NCI-H510A treated with DMSO at 0.1 percent for 48 hours (cell line): ENCODE results near the gene HCRT.
"Not testable (repeated sequence)": the region's sequence is repeated elsewhere in the genome, so short reads cannot be mapped to it uniquely, and the experiment has no call there.

Experiments
- DNase-seq: peaks from one replicate; lab custom pipeline; 2025; lab: John Stamatoyannopoulos, UW

Gene HCRT, protein sequence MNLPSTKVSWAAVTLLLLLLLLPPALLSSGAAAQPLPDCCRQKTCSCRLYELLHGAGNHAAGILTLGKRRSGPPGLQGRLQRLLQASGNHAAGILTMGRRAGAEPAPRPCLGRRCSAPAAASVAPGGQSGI

DNA sequence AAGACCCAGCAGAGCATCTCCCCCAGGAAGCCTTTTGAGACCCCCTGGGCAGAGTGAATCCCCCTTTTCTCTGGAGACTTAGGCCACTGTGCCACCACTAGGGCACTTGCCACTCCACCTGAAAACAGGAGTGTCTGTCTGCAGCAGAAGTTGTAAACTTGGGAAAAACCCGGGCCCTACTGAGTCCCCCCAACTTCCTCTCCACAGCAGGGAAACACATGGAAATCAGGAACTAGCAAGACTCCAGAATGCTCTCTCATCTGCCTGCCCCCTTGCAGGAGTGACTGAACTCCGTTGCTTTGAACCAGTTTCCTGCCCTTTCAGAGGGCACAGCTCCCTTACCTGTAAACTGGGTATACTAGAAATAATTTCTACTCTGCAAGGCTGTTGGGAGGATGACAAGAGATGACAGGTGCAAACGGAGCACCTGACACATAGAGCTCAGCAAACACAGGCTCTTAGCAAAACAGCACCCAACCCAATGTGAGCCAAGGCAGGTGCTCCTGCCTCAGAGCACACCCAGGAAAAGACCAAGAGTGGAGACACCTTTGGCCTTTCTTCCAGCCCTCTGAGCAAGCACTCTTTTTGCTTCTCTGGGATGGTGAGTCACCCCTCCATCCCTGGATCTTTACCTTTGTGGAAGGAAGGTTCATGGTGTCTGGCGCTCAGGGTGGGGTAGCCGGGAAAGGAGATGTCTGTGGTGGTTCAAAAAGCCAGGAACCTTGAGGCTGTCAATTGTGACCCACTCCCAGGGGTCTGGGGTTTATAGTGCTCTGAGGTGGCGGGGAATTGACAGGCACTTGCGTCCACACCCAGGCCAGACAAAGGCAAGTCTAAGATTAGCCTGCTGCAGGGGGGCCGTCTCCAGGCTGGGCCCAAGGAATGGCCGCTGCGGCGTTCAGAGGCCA is at the start of gene HCRT:
Gene HCRT, minus strand, starts transcription at position 740 of the 908 bp plus-strand sequence. Its CDS starts 87 bp downstream, at position 653.
- peak; percentile 73 for DNase-seq

DNA sequence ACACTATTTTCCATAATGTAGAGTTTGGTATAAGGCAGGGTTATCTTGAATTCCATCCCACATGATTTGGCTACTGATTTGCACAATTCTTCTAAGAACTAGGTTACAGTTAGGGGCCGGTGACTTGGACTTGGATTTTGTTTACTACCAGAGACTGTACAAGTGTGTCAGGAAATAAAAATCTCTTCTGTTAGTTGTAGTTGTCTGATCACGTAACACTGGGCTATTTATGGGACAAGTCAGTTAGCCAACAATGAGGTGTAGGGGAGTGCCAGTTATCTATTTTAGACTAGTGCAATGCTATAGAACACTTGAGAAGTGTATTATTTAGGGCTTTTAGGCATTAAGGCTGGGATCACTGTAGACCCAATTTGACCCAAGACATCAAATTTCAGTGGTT is 48.7 kb upstream of the HCRT start:
- no peak for DNase-seq

- DNase-seq: no peak
Observed at GRCh38 chr17:42233156-42233555, 47.9 kb upstream of the HCRT start.

DNA sequence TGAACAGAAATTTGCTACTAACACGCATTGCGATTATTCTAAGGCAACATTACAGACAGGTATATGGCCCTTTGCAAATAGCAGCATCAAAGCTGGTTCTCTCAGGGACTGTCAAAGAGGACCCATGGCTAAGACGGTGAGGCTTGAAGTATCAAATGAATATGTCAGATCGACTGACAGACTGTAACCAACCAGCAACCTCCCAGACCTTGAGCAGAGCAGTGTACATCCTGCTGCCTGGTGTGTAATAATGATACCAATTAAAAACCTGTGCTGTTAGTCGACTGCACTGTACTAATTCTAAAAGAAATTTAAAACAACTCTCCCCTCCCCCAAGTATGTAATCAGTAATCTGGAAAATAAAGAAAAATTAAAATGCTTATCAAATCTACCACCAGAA is 45.0 kb upstream of the HCRT start:
- DNase-seq: no peak

DNA sequence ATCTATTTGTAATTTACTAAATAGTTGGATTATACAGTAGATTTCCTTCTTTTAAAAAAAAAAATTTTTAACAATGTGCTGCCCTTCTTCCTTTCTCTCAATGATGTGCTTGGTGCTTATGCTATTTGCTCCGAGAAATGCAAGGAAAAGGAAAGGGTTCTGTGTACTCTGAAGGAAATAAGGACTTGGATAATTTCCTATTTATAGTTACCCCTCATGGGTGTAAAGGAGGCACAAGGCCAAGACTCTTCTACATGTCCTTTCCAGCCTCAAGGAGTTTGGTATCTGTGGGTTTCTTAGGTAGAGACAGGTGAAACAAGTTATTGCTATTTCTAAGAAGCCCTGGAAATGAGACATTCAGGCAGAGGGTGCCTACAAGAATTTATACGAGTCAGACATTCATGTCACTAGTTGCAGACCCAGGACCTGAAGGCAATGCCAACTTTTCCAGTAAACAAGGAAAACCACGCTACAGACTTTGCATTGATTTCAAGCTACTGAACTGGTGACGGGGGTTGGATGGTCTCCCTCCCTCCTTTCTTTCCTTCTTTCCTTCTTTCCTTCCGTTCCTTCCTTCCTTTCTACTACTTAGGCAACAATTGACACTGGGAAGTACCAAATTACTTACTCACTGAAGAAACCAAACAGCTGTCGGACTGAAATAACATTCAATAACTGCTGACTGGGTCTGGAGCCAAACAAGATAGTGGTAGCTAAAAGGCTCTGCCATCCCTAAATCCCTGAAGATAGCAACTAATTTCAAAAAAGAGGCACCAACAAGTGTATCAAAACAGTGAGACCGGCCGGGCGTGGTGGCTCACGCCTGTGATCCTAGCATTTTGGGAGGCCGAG is 42.8 kb upstream of the HCRT start:
- DNase-seq: no peak

- no peak for DNase-seq
Observed at GRCh38 chr17:42225646-42226045, 40.4 kb upstream of the HCRT start.

DNA sequence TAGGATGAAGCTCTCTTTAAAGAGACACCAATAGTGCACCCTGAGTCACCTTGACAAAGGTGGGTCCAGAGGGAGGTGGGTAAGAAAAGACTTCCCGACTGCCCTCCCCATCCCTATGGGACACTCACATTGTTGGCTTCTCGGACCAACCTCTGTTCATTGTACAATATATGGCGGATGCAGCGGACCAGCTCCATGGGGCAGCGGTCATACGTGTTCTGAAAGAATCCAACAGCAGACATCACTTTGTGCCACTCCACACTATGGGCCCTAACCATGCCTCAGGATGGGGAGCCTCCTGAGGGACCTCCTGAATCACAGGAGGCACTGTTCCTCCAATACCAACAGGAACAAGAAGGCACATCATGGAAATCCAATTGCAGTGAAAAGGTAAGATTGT is 39.4 kb upstream of the HCRT start:
- no peak for DNase-seq

DNA sequence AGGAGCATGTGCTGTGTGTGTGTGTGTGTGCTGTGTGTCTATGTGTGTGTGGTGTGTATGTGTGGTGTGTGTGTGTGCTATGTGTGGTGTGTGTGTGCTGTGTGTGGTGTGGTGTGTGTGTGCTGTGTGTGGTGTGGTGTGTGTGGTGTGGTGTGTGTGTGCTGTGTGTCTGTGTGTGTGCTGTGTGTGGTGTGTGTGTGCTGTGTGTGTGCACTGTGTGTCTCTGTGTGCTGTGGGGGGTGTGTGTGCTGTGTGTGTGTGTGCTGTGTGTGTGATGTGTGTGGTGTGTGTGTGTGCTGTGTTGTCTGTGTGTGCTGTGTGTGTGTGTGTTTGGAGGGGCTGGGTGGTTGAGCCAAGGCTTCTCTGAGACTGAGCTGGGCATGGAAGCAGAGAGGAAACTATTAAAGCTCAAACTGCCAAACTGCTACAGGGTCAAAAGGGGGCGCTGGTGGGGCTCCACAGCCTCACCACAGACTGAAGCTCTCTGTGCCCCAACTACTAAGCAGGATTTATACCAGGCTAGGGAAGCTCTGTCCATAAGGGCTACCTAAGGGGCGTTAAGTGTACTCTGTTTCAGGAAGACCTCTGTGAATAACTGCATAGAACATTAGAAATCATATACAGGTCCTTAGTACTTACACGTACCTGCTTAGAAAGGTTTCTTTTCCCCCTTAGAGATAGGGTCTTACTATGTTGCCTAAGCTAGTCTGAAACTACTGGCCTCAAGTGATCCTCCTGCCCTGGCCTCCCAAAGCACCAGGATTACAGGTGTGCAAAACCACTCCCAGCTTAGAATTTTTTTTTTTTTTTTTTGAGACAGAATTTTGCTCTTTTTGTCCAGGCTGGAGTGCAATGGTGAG is 36.9 kb upstream of the HCRT start:
- peak; percentile 22 for DNase-seq

DNA sequence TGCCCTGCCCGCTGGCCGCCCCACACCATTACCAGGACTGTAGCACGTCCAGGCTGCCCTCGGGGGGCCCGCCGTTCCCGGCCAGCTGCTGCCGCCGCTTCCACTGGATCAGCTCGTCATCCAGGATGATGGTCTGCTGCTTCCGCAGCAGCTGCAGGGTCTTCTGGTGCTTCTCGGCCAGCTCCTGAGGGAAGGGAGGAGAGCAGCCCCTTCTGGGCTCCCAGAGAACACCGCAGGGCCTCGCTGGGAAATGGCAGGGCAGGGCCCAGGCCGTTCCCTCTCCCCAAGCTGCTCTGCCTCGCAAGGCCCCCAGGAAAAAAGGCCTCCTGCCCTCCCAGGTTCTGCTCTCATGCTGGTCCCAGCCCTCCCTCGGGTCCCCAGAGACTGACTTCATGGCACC is 34.0 kb upstream of the HCRT start:
- not testable (repeated sequence) for DNase-seq

DNA sequence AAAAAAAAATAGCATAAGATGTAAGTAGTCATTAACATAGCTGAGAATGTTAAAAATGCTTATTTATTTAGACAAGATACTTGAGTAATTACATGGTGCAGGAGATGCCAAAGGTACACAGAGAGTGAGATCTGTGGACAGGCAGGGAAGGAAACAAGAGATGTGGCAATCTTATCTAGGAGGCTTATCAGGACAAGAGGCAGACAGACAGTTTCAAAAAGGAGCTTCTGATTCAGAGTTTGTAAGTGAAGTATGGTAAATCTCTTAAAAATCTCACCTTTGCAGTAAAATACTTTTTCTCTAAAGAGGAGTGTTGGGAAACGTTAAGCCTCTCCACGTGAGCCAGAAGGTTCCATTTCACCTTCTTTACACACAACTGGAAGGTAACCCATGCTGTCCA is 28.9 kb upstream of the HCRT start:
- DNase-seq: no peak

DNA sequence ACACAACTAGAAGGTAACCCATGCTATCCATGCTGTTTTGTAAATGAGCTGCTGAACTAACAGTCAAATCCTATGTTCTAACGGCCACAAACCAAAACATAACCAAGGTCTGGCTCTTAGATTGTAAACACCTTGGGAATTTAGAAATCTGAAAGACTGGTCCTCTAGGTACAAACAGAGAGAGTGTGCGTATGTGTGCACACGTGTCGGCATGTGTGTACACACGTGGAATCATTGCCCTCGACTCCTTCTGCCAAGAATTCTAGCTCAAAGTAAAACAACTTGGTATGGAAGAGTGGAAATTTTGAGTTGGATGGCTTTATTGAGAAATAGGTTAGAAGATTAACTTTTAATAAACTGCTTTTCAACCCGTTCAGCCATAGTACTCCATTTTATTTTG is 27.1 kb upstream of the HCRT start:
- DNase-seq: no peak

- not testable (repeated sequence) for DNase-seq
Observed at GRCh38 chr17:42211921-42212341, 26.7 kb upstream of the HCRT start.

DNA sequence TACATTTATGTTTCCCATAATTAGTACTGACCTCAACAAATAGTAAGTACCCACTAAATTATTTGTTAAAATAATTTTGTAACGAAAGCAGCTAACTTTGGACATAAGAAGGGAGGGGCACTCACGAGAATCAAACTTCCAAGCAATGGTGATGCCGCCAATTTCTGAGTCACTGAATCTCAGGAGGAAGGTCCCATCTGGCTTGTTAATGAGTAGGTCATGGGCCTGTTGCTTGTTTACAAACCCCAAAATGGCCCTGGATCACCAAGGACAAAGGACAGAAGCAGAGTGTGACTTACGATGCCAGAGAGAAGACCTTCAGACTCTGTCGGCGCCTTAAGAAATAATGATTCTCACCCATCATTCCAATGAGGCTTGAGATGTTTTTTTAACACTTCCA is 24.8 kb upstream of the HCRT start:
- no peak for DNase-seq

DNA sequence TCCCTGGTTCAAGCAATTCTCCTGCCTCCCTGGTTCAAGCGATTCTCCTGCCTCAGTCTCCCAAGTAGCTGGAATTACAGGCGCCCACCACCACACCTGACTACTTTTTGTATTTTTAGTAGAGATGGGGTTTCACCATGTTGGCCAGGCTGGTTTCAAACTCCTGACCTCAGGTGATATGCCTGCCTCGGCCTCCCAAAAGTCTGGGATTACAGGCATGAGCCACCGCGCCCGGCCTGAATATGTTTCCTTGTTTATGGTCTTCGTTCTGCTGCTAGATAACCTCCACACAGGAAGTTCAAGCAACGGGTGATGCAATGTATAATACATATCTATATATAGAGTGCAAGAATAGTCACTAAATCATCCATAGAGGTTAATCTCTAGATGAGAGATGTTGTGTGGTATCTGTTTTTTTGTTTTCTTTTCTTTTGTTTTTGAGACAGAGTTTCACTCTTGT is 20.9 kb upstream of the HCRT start:
- DNase-seq: not testable (repeated sequence)

DNA sequence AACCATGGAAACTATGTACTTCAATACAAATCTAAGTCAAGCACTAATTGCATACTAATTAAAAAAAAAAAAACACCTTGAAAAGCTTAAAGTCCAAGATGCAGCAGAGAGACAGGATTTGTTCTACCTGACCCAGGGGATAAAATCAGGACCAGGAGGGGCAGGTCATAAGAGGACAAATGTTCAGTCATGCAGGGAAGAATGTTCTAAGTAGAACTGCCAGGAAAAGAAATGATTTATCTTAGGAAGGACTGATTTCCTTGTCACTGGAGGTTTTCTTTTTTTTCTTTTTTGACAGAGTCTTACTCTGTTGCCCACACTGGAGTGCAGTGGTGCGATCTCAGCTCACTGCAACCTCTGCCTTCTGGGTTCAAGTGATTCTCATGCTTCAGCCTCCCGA is 18.1 kb upstream of the HCRT start:
- DNase-seq: no peak

- no peak for DNase-seq
Observed at GRCh38 chr17:42202696-42203095, 17.4 kb upstream of the HCRT start.

- no peak for DNase-seq
Observed at GRCh38 chr17:42202159-42202558, 16.9 kb upstream of the HCRT start.

DNA sequence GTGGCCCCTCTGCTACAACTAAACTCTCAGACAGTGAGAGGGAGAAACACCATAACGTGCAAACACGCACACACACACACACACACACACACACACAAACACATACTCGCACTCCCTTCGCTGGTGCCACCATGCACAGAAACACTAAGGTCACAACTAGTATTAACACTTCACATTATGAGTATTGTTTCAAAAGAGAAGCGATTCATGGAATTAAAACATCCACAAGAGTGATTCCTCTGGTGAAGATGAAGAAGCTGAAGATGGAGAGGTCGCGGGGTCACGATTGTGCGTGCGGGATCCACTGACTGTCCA is 16.2 kb upstream of the HCRT start:
- no peak for DNase-seq

DNA sequence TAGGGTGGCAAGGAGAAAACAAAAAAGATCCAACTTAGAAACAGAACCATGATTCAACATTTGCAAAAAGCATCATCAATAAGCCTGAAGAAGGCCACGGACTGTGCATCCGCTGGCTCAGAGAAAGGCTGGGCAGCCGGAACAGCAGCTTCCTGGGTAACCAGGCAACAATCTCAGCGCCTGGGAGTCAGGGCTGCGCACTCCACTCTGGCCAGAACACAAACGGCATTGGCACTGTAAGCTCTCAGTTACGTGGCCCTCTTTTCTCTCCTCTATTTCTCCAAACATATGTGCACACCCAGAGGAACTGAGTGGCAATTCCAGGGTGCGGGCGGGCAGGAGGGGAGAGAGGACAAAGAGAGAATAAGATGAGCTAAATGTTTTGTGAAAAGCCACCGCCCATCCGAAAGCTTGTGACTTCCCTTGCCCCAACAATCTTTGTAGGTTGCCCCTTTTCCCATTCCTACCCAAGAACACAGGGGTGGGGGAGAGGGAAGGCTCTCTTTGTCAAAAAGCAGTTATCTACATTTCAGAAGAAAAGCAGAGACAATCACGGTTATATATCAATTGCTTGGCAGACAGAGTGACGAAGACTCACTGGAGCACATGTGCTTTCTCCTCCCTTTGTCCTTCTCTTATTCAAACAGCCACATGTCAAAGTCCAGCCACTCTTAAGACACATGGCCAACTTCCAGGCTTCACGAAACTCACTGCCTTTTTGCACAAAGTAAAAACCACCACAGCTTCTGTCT is 15.6 kb upstream of the HCRT start:
- DNase-seq: no peak

DNA sequence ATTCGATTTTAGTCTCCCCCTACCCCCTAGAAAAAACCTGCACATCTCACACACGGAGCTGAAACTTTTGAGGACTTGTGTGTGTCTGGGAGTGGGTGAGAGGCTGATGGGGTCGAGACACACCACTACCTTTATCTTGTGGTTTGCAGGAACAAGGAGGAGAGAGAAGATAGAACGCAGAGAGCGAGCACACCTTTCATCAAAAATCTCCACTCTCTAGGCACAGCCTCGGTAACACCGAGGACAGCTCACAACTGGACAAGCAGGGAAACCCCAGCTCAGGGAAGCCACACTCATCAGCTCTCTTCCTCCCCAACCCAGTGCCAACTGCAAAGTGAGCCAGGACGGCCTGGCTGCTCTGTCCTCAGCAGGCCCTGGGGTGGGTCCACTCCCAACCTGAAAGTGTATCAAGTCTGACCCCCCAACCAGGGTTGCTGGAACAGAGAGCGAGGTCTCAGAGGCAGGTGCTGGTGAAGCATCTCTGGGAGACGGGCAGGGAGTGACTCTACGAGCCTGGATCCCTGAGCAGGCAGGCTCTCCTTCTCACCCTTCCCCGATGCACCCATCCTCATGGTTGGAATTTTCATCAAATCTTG is 14.3 kb upstream of the HCRT start:
- DNase-seq: no peak

DNA sequence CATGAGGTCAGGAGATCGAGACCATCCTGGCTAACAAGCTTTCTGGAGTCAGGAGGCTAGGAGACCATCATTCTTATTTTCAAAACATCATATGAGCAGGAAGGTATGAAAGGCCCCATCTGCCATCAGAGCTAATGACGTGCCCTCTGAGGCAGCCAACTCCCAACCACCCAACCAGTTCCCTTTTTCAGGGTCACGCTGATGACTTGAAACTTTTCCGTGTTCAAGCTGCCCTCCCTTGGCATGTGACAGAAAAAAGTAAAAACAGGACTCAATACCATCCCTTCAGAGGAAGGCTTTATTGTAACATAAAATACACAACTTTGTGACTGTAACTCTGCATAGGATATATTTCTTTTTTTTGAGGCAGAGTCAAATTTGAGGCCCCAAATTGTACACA is 13.6 kb upstream of the HCRT start:
- no peak for DNase-seq
